ENCODE measurements around the gene ANTXR1. TPM values are rescaled to one million over a fixed set of nuclear protein-coding genes. Genes with fewer than 3 reads are reported as not detected.
A peak's percentile ranks its signal among the peaks of the same experiment; 100 is the strongest.

ANTXR1 gene
- total RNA-seq, 2 donors from 2014 or later: not detected

DNA sequence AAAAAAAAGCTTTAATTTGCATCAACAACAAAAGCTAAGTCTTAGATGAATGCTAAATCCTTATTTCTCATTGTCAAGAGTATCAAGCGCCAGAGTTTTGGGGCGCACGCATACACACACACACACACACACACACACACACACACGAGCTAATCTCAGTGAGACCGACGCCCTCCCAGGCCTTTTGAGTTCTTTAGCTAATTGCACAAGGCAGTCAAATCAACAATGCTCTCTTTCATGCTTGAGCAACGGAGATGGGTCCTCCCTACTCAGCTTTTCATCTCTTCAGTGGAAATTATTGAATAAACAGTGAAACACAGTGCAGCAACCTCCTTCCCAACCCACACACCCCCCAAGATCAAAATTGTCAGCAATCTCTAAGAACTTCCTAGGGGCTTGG lies 19.3 kb upstream of the ANTXR1 start:
- H3K36me3 Mint-ChIP-seq: no peaks in the 10 kb centered on the region
- ATAC-seq: no peak
- no peak for DNase-seq (ENCODE audit: low spot score in 2 of 2)
- no peaks in the 10 kb centered on the region for H3K9me3 Mint-ChIP-seq
- H3K27ac Mint-ChIP-seq: no peak overlapping the region

DNA sequence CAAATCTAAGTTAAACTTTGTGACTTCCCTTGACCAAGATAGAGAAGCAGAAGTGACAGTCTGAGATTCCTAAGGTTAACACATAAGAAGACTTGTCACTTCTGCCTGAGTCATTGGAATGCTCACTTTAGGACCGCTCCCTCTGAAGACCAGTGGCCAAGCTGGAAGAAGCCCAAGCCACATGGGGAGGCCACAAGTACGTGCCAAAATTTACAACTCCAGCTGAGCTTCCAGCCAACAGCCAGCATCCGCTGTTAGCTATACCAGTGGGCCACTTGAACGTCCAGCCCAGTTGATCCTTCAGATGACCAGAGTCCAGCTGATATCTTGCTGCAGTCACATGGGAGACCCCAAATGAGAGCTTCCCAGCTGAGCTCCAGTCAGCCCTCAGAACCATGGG lies 18.1 kb upstream of the ANTXR1 start:
- ATAC-seq (no peak), DNase-seq (ENCODE audit: low spot score in 2 of 2) (no peak)
- H3K9me3 Mint-ChIP-seq: no peaks in the 10 kb centered on the region
- H3K36me3 Mint-ChIP-seq: no peaks in the 10 kb centered on the region
- H3K27ac Mint-ChIP-seq: no peak overlapping the region

DNA sequence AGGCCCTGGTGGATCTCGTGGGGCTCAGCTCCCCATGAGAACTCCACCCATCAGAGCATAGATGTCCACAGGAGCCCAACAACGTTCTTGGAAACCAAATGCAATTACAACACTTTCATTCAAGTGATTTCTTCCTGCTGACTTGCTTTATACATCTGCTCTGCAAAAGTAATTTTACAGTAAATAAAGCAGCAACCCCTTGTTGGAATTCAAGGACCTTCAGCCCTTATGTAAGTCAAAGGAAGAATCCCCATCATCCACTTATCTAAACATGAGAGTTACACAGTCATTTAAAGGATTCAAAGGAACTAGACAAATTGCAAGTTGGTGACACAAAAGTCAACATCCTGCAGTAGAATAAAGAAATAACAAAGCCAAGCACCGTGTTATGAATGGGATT lies 17.1 kb upstream of the ANTXR1 start:
- Mint-ChIP-seq H3K27ac (no peak overlapping the region), H3K9me3 (no peaks in the 10 kb centered on the region), H3K36me3 (no peaks in the 10 kb centered on the region)
- DNase-seq (ENCODE audit: low spot score in 2 of 2) (no peak), ATAC-seq (no peak)

DNA sequence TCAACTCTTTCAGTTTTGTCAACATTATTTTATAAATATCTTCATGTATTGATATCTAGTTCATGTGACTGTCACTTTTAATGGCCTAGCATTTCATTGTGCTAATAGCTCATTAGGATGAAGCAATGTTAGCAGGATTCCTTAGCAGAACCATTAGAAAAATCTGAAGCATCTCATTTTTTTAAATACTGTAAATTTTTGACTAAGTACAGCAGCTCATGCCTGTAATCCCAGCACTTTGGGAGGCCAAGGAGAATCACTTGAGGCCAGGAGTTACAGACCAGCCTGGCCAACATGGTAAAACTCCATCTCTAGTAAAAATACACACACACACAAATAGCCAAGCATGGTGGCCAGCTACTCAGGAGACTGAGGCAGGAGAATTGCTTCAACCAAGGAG lies 15.6 kb upstream of the ANTXR1 start:
- H3K9me3 Mint-ChIP-seq: peaks cover 10% of the 10 kb centered on the region in 2 donors

DNA sequence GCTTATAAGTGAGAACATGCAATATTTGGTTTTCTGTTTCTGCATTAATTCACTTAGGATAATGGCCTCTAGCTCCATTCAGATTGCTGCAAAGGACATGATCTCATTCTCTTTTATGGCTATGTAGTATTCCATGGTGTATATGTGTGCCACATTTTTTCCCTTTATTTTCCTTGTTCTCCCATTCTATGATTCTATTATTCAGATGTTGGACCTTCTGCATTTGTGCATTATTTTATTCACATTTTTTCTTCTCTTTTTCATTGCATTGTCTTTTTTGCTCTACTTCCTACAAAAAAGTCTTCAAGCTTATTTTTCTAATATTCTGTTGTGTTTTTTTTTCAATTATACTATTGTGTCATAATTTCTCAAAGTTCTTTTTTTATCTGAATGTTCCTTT lies 11.1 kb upstream of the ANTXR1 start:
- H3K9me3 Mint-ChIP-seq: peaks cover 11 to 17% of the 10 kb centered on the region in 2 donors
- H3K27ac Mint-ChIP-seq: no peak overlapping the region
- DNase-seq (ENCODE audit: low spot score in 2 of 2) (no peak), ATAC-seq (no peak)
- peaks cover 0 to 17% of the 10 kb centered on the region in 2 donors for H3K36me3 Mint-ChIP-seq

More for the DNA sequence above, 15.6 kb upstream of the ANTXR1 start:
- Mint-ChIP-seq H3K36me3 (peaks cover 0 to 10% of the 10 kb centered on the region in 2 donors), H3K27ac (no peak overlapping the region)
- no peak for ATAC-seq
- DNase-seq (ENCODE audit: low spot score in 2 of 2): no peak

DNA sequence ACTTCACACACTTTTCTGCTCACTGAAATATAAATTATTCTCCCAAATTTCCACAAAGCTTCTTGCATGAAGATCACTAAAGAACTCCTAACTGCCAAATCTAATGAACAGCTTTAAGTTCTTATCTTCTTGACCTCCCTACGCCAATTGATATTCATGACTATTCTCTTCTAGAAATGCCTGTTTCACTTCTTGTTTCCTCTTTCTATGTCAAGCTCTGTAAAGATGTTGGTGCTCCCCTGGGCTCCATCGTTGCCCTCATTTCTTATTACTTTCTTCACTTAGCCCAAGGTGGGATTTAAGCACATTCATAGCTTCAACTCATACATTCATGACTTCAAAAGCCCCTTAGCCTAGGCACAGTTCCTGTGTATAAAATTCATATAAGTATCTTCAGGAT lies 9.2 kb upstream of the ANTXR1 start:
- ATAC-seq: no peak
- DNase-seq (ENCODE audit: low spot score in 2 of 2): no peak
- Mint-ChIP-seq H3K36me3 (peaks cover 0 to 17% of the 10 kb centered on the region in 2 donors), H3K27ac (no peak overlapping the region), H3K9me3 (peaks cover 11 to 17% of the 10 kb centered on the region in 2 donors)

DNA sequence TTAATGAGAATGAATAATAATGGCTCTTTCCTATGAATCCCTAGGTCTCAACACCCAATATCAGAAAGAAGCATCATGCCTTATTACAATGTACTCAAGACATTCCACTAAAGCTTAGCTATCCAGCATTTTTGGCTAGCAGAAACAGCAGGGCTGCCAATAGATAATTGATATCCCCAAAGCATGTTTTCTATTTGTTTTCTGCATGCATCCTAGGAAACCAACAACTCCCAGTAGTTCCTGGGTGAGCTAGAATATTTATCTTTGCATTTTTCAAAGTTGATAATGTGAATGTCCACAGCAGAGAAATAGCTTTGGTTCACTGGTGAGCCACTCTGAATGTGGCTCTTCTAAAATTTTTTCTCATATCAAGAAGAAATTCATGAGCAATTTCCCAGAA lies 5.8 kb upstream of the ANTXR1 start:
- no peak for DNase-seq (ENCODE audit: low spot score in 2 of 2)
- Mint-ChIP-seq H3K36me3 (peaks cover 0 to 9% of the 10 kb centered on the region in 2 donors), H3K9me3 (peaks cover 3 to 10% of the 10 kb centered on the region in 2 donors), H3K27ac (no peak overlapping the region)
- no peak for ATAC-seq

DNA sequence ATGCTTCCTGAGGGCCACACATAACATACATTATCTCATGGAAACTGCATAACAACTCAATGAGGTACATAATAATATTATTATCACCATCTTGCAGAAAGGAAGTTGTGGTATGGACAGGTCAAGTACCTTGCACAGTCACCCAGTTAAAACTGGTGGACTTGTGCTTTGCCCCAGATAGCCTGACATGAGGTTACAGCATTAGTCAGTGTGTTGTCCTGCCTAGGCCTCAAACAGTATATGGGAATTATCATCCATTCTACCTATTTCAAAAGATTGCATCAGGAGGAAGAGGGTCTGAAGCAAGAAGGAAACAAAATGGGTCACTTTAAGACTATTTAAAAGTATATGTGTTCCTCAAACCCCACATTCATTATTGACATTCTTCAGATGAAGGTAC lies 5.4 kb upstream of the ANTXR1 start:
- ATAC-seq (no peak), DNase-seq (ENCODE audit: low spot score in 2 of 2) (no peak)
- Mint-ChIP-seq H3K27ac (no peak overlapping the region), H3K9me3 (peaks cover 0 to 7% of the 10 kb centered on the region in 2 donors), H3K36me3 (peaks cover 3 to 9% of the 10 kb centered on the region in 2 donors)

DNA sequence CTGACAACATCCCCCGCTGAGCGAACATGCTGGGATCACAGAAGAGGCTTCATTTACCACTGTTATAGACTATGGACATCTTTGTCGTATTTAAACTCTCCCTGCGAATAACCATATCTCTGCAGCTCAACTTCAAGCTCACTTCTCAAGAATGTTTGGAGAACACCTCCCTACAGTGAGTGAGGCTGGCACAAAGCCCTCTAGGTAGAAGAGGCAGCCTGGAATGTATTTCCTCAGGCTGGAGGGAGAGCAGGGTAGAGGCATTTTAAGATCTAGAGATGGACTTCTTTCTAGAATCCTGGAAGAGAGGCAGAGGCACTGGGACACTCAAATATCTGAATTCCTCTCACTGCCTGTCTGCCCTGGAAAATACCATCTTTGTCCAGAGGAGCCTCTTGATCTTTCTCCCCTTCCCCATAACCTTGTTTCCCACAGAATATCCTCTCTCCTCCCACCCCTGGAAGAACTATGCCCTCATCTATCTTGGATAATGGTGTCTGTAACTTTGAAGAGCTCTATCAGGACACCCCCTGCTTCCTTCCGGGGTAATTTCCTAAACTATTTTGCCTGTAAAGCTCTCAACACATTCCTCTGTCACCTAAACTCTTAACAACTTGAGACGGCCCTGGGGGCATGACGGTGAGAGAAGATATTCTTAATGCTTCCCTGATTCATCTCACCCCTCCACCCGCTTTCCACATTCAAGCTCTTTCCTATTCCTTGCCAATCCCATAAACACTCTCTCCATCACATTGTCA lies 2.4 kb upstream of the ANTXR1 start:
- H3K36me3 Mint-ChIP-seq: peaks cover 6 to 7% of the 10 kb centered on the region in 2 donors
- no peaks in the 10 kb centered on the region for H3K9me3 Mint-ChIP-seq
- DNase-seq (ENCODE audit: low spot score in 2 of 2): no peak
- H3K27ac Mint-ChIP-seq: no peak overlapping the region
- no peak for ATAC-seq

DNA sequence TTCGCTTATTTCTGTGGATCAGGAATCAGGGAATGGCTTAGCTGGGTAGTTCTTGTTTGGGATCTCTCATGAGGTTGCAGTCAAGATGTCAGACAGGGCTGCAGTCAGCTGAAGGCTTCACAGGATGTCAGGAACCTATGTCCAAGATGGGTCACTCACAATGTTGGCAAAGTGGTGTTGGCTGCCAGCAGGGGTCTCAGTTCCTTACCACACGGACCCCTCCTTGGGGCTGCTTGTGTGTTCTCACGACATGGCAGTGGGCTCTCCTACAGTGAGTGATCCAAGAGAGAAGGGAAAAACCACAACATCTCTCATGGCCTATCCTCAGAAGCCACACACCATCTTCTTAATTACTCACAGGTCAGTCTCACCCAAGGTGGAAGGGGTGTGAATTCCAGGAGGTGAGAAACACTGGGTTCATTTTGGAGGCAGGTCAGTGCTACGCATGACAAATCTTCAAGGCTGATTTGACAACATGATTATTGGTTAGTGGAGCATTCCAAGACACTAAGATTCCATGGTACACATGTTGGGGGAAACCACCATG lies 1.3 kb upstream of the ANTXR1 start:
- H3K36me3 Mint-ChIP-seq: peaks cover 6 to 7% of the 10 kb centered on the region in 2 donors
- DNase-seq (ENCODE audit: low spot score in 2 of 2) (no peak), ATAC-seq (peak in 1 of 2 donors; percentile 56)
- H3K9me3 Mint-ChIP-seq: no peaks in the 10 kb centered on the region
- H3K27ac Mint-ChIP-seq: no peak overlapping the region

DNA sequence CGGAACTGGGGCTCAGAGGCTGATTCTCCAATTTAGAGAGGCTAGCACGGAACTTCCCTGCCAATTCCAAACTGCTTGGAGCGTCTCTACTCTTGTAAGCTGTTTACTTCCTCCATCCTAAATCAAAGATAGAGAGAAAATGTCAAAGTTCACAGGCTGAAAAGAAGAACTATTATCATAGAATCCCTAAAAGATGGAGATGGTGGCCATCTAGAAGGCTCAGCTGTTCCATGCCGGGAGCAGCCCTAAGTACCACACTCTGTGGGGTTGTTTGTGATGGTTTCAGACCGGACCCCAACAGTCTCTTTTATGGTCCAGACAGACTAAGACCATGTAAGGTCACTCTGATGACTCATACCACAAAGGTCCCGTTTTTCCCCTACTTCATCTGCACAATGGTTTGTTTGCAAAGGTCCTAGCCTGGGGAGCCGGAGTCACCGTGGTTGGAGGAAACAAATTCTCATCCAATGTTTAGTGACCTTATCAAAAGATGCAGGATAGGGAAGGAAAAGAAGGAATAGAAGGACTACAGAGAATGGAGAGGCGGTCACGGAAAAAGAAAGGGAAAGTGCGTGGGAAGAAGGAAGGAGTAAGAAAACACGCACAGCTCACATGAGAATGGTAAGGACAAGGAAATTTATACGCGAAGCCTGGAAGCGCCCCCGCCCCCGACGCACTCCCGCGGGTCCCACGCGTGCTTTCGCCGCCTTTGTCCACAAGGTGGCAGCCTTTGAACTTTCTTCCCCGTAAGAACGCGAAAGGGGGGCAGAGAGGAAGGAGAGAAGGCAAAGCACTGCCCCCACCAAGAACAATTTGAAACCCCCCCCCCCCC lies 453 bp upstream of the ANTXR1 start:
- ATAC-seq: peak in 1 of 2 donors; percentile 63
- peak overlapping the region in 1 of 2 donors; percentile 21 for H3K27ac Mint-ChIP-seq
- H3K36me3 Mint-ChIP-seq: peaks cover 6 to 7% of the 10 kb centered on the region in 2 donors
- H3K9me3 Mint-ChIP-seq: no peaks in the 10 kb centered on the region
- DNase-seq (ENCODE audit: low spot score in 2 of 2): peak in 1 of 2 donors; percentile 38

DNA sequence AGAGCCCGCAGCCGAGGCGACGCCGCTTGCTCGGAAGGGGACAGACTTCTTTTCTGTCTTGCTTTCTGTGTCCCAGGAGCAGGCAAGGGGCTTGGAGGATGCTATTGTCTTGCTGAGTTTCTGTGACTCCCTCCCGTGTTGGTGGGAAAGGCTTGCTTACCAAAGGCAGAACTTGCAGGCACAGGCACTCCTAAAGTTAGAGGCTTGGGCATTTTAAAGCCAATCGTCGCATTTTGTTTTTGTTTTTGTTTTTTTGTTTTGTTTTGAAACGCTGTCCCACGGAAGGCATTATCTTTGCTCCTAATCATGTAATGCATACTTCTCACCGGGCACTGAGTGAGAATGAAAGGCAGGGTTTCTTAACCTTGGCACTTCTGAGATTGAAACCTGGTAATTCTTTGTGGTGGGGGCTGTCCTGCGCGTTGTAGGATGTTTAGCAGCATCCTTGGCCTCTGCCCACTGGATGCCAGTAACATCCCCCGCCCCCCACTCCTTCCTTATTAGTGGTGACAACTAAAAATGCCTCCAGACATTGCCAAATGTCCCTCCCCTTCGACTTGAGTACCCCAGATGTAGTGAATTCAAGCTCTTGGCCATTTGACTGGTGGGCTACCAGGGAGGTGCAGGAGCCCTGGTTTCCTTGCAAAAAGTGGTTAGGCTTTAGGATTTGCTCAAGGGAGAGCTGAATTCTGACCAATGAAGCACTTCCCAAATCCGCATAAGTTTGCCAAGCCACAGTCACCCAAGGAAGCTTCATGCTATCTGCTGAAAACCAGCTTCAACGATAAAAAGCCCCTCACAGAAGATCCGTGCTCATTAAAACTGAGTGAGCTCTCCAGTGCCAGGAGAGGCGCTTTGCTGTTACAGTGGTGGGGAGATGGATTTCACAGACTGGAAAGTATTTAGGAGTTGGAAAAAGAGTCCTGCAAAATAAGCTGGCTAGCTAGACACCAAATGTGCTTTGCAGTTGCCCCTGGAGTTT lies 1.2 kb downstream of the ANTXR1 start:
- Mint-ChIP-seq H3K36me3 (peaks cover 6 to 7% of the 10 kb centered on the region in 2 donors), H3K9me3 (no peaks in the 10 kb centered on the region), H3K27ac (no peak overlapping the region)
- DNase-seq (ENCODE audit: low spot score in 2 of 2): no peak
- peak; percentile 26 to 57 for ATAC-seq

DNA sequence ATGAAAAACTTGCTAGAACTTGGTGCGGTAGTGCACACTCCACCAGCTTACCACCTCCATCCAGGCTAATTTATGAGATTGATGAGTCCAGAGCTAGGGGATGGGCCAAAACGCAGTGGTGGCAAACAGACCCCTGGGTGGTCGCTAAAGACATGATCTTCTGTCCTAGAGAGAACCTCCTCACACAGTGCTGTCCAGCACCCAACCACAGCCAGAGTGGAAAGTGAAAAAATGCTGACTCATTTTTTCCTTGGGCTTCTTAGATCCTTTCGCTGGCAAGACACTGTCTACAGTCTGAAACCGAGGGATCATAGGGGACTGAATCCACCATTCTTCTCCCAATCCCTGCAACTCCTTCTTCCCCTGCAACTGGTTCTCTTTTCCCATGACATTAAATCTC lies 4.1 kb downstream of the ANTXR1 start:
- ATAC-seq (no peak), DNase-seq (ENCODE audit: low spot score in 2 of 2) (no peak)
- Mint-ChIP-seq H3K9me3 (no peaks in the 10 kb centered on the region), H3K36me3 (peaks cover 6 to 7% of the 10 kb centered on the region in 2 donors), H3K27ac (no peak overlapping the region)

DNA sequence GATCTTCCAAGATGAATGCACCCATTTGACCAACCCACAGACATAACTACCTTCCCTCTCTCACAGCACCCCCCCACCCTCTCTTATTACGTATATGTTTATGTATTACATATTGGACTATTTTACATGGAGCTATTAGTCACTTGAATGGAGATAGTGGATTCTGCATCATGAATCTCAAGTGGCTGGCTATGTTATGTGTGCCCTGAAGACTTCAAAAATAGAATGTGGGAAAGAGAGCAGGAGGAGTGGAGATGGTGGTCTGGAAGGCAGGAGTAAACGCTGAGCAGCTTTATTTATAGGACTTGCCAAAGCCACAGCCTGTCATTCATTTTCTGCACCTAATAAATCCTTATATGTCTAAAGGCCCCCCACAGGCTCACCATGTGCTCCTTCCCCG lies 4.9 kb downstream of the ANTXR1 start:
- Mint-ChIP-seq H3K36me3 (peaks cover 1 to 2% of the 10 kb centered on the region in 2 donors), H3K9me3 (no peaks in the 10 kb centered on the region), H3K27ac (no peak overlapping the region)
- DNase-seq (ENCODE audit: low spot score in 2 of 2) (no peak), ATAC-seq (no peak)

DNA sequence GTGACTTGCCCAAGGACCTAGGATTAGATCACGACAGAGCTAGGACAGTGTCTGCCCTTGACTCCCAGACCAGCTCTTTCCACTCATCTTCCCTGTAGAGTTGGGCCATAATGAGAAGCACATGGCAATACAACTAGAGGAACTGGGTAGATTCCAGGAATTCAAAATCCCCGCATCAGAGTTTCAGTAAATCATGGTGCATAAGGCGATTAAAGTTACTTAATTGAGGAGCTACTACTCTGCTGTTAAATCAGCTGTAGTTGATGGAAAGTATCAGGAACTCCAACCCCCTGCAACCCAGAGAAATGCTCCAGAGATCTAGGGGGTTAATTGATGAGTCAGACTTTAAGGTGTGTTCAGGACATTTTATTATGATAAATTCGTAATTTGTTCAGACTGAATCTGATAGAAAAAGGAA lies 5.7 kb downstream of the ANTXR1 start:
- no peak for ATAC-seq
- H3K27ac Mint-ChIP-seq: no peak overlapping the region

More for the DNA sequence above, 5.7 kb downstream of the ANTXR1 start:
- DNase-seq (ENCODE audit: low spot score in 2 of 2): no peak
- Mint-ChIP-seq H3K36me3 (no peaks in the 10 kb centered on the region), H3K9me3 (no peaks in the 10 kb centered on the region)
